OCI-LY1 (cell line): ENCODE measurements around the gene KIF22.

ENCODE experiments used
- H2AFZ ChIP-seq: fragments of 200-600 bp; sonication (generic), shearing (Covaris generic); 2 replicates; pipeline ENCODE4 v1.6.0; 2014; ENCODE audit warnings: antibody characterized with exemption, mild to moderate bottlenecking, low read length
- H3F3A ChIP-seq: fragments of 200-600 bp; sonication (generic), shearing (Covaris generic); 2 replicates; pipeline ENCODE4 v1.6.0; 2014; ENCODE audit warnings: mild to moderate bottlenecking, antibody characterized with exemption, low read length, moderate library complexity; ENCODE audit not compliant: insufficient read depth
- H3K27ac ChIP-seq: fragments of 200-600 bp; sonication (generic); 2 replicates; pipeline ENCODE4 v1.5.1; 2014; ENCODE audit warnings: low read length, mixed run types, mild to moderate bottlenecking, low read depth; ENCODE audit not compliant: poor library complexity, severe bottlenecking
- H3K27me3 ChIP-seq: fragments of 200-600 bp; sonication (generic); 2 replicates; pipeline ENCODE4 v1.6.0; 2014; ENCODE audit warnings: antibody characterized with exemption, mild to moderate bottlenecking, low read length, moderate library complexity; ENCODE audit not compliant: insufficient read depth
- H3K36me3 ChIP-seq: fragments of 200-600 bp; sonication (generic); 2 replicates; pipeline ENCODE4 v1.6.1; 2014; ENCODE audit warnings: mild to moderate bottlenecking, antibody characterized with exemption, low read length, moderate library complexity, mixed read lengths; ENCODE audit not compliant: insufficient read depth
- H3K4me1 ChIP-seq: fragments of 200-600 bp; sonication (generic); 2 replicates; pipeline ENCODE4 v1.5.1; 2014; ENCODE audit warnings: mild to moderate bottlenecking, low read length, moderate library complexity; ENCODE audit not compliant: insufficient read depth, severe bottlenecking
- H3K4me2 ChIP-seq: fragments of 200-600 bp; sonication (generic), shearing (Covaris generic); 2 replicates; pipeline ENCODE4 v1.6.1; 2014; ENCODE audit warnings: low read length
- H3K4me3 ChIP-seq: fragments of 200-600 bp; sonication (generic); 2 replicates; pipeline ENCODE4 v1.5.1; 2014; ENCODE audit warnings: low read length, low read depth, mild to moderate bottlenecking, mixed read lengths; ENCODE audit not compliant: poor library complexity, severe bottlenecking
- H3K79me2 ChIP-seq: fragments of 200-600 bp; shearing (Covaris generic); 2 replicates; pipeline ENCODE4 v1.6.1; 2016; ENCODE audit warnings: mixed run types, low read length, mixed read lengths; ENCODE audit not compliant: insufficient read depth
- H3K9ac ChIP-seq: fragments of 200-600 bp; sonication (generic), shearing (Covaris generic); 2 replicates; pipeline ENCODE4 v1.6.1; 2014; ENCODE audit warnings: mild to moderate bottlenecking, low read length, mixed read lengths
- H3K9me2 ChIP-seq: fragments of 200-600 bp; sonication (generic), shearing (Covaris generic); 2 replicates; pipeline ENCODE4 v1.6.1; 2014; ENCODE audit warnings: low read depth, mild to moderate bottlenecking, low read length, mixed read lengths
- H3K9me3 ChIP-seq: fragments of 200-600 bp; shearing (Covaris generic); 2 replicates; pipeline ENCODE4 v1.6.1; 2014; ENCODE audit warnings: low read length, mixed read lengths
- H4K20me1 ChIP-seq: fragments of 200-600 bp; sonication (generic), shearing (Covaris generic); 2 replicates; pipeline ENCODE4 v1.6.0; 2016; ENCODE audit warnings: mild to moderate bottlenecking, low read length; ENCODE audit not compliant: insufficient read depth
- EZH2 ChIP-seq: fragments of 200-600 bp; sonication (generic), shearing (Covaris generic); IDR thresholded peaks from 2 replicates; pipeline ENCODE4 v1.8.0; 2017; ENCODE audit warnings: borderline replicate concordance, mixed run types, mild to moderate bottlenecking, antibody characterized with exemption, low read length, moderate library complexity, mixed read lengths
- TF ChIP-seq, protein P1 (sequence below): fragments of 200-600 bp; sonication (generic), shearing (Covaris generic); IDR thresholded peaks from 2 replicates; pipeline ENCODE4 v1.5.1; 2017; ENCODE audit warnings: mild to moderate bottlenecking, antibody characterized with exemption, low read length, moderate library complexity, mixed read lengths

The KIF22 gene

DNA sequence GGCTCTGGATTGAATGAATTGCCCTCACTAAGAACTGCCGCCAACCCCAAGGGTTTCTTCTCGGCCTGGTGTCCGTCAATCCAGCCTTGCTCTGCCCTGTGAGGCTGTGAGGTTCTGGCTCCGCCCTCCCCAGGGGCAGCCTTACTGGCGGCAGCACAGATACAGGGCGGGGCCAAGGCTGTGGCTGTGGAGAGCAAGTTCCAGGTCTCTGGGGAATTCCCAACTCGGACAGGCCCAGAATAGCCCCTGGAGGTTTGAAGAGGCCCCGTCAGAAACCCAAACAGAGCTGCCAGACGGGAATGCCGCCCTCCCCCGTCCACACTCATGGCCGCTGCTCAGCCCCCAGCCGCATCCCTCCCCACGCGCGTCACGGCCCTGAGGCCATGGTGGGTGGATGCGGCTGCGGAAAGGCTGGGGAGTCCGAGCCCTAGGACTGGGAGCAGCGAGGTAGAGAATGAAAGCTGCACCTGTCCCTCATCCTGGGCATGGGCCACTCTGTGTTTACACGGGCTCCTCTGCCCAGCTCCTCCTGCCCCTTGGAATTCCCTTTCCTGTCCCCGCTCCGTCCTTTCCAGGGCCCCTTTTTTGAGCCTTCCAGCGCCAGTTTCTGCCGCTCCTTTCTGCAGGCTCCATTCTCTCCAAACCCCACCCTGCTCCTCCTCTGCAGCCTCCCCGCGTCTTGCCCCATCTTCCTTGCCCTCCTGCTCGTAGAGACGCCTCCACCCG lies 20.8 kb downstream of the KIF22 start:
- no peak overlapping the region for H3K27ac ChIP-seq
- no peak overlapping the region for H2AFZ ChIP-seq
- H4K20me1 ChIP-seq = no peaks in the 10 kb centered on the region
- no peaks in the 10 kb centered on the region for H3K9me2 ChIP-seq
- peaks cover 60% of the 10 kb centered on the region for H3K4me1 ChIP-seq
- H3K4me2 ChIP-seq = peak overlapping the region; percentile 81
- H3F3A ChIP-seq = no peaks in the 10 kb centered on the region
- peak overlapping the region; percentile 68 for H3K4me3 ChIP-seq
- peaks cover 36% of the 10 kb centered on the region for H3K36me3 ChIP-seq
- no peak for TF ChIP-seq EZH2
- TF ChIP-seq, protein P1, sequence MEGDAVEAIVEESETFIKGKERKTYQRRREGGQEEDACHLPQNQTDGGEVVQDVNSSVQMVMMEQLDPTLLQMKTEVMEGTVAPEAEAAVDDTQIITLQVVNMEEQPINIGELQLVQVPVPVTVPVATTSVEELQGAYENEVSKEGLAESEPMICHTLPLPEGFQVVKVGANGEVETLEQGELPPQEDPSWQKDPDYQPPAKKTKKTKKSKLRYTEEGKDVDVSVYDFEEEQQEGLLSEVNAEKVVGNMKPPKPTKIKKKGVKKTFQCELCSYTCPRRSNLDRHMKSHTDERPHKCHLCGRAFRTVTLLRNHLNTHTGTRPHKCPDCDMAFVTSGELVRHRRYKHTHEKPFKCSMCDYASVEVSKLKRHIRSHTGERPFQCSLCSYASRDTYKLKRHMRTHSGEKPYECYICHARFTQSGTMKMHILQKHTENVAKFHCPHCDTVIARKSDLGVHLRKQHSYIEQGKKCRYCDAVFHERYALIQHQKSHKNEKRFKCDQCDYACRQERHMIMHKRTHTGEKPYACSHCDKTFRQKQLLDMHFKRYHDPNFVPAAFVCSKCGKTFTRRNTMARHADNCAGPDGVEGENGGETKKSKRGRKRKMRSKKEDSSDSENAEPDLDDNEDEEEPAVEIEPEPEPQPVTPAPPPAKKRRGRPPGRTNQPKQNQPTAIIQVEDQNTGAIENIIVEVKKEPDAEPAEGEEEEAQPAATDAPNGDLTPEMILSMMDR = no peak
- H3K79me2 ChIP-seq = no peaks in the 10 kb centered on the region
- no peaks in the 10 kb centered on the region for H3K9me3 ChIP-seq
- H3K27me3 ChIP-seq = no peaks in the 10 kb centered on the region
- H3K9ac ChIP-seq = peak overlapping the region; percentile 15; the same call in 1 of the 2 replicates

DNA sequence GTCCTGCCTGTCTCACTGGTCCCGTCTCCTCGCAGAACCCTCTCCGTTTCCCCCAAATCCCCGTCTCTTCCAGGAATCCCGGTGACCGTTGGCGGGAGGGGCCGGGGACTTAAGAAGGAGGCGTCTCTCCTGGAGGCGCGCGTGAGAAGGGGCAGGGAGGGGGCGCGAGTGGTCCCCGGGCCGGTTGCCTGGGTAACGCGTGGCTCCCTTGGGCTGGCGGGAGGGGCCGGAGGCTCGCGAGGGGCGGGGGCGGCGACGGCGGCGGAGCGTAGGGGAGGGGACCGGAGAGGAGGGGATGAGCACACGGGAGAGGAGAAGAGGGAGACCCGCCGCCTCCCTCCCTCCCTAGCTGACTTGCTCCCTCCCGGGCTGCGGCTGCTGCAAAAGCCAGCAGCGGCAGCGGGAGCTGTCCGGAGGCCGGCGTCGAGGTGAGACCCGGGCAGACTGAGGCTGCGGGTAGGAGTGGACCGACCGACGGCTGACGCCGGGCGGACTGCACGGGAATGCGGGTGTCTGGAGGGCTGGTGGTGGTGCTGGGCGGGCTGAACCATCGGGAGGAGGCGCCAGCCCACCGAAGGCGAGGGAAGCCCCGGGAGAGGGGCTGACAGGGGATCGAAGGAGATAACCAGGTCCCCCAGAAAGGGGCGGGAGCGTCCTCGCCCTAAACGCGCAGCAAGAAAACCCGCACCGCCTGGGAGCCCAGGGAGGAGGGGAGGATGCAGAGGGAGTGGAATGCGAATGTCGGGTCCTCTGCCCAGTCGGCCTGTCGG lies 21.5 kb downstream of the KIF22 start, which contains the start of gene PRRT2:
Gene PRRT2, plus strand, starts transcription at position 298 of the 770 bp plus-strand sequence. CDS start 862 bp downstream, outside the sequence.
- Histone ChIP-seq H3K27me3 (no peaks in the 10 kb centered on the region), H4K20me1 (no peaks in the 10 kb centered on the region), H3K4me1 (peaks cover 63% of the 10 kb centered on the region), H3K9ac (peak within 1 kb of the TSS; percentile 7; the same call in 1 of the 2 replicates), H3K9me2 (no peaks in the 10 kb centered on the region), H3K79me2 (no peaks in the 10 kb centered on the region), H3K4me2 (peak within 1 kb of the TSS; percentile 81), H3K9me3 (no peaks in the 10 kb centered on the region), H3K36me3 (peaks cover 36% of the 10 kb centered on the region), H3K4me3 (peak within 1 kb of the TSS; percentile 68), H3F3A (no peaks in the 10 kb centered on the region), H2AFZ (no peak within 1 kb of the TSS), H3K27ac (no peak within 1 kb of the TSS)
- TF ChIP-seq, protein P1 = no peak
- no peak for TF ChIP-seq EZH2

DNA sequence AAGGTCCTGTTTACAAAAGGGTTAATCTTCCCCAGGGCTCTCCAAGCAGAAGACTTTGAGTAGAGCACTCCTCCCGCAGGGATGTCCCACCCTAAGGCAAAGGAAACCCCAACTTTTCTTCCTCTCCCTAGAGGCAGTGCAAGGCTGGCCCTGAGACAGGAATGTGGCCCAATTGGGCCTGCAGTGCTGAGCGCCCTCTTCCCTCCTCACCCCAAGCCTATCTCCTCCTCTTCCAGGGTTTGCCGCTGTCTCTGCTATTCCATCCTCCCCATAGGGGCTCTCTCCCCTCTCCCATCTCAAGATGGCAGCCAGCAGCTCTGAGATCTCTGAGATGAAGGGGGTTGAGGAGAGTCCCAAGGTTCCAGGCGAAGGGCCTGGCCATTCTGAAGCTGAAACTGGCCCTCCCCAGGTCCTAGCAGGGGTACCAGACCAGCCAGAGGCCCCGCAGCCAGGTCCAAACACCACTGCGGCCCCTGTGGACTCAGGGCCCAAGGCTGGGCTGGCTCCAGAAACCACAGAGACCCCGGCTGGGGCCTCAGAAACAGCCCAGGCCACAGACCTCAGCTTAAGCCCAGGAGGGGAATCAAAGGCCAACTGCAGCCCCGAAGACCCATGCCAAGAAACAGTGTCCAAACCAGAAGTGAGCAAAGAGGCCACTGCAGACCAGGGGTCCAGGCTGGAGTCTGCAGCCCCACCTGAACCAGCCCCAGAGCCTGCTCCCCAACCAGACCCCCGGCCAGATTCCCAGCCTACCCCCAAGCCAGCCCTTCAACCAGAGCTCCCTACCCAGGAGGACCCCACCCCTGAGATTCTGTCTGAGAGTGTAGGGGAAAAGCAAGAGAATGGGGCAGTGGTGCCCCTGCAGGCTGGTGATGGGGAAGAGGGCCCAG lies 22.4 kb downstream of the KIF22 start:
- no peaks in the 10 kb centered on the region for H3K79me2 ChIP-seq
- no peak overlapping the region for H3K27ac ChIP-seq
- H3K27me3 ChIP-seq = no peaks in the 10 kb centered on the region
- no peaks in the 10 kb centered on the region for H3F3A ChIP-seq
- no peaks in the 10 kb centered on the region for H3K9me2 ChIP-seq
- no peak overlapping the region for H2AFZ ChIP-seq
- TF ChIP-seq, protein P1 = no peak
- TF ChIP-seq EZH2 = no peak
- peaks cover 33% of the 10 kb centered on the region for H3K36me3 ChIP-seq
- H3K9ac ChIP-seq = no peak overlapping the region
- H3K4me2 ChIP-seq = no peak overlapping the region
- no peaks in the 10 kb centered on the region for H4K20me1 ChIP-seq
- peaks cover 64% of the 10 kb centered on the region for H3K4me1 ChIP-seq
- no peak overlapping the region for H3K4me3 ChIP-seq
- H3K9me3 ChIP-seq = no peaks in the 10 kb centered on the region
